Fibroblast of villous mesenchyme (primary cell): ENCODE data around the gene TMEM217. TPM values are rescaled to one million over a fixed set of nuclear protein-coding genes. Genes with fewer than 3 reads are reported as not detected.

ENCODE experiments used
- DNase-seq: peaks from one replicate; pipeline ENCODE4 v3.0.0-alpha.2; 2010; ENCODE audit warnings: low read depth
- H3K4me3 ChIP-seq: 2 replicates; pipeline ENCODE4 v1.5.1; 2011; ENCODE audit warnings: low read depth, mild to moderate bottlenecking, low read length
- CTCF ChIP-seq: IDR thresholded peaks from 2 replicates; pipeline ENCODE4 v1.5.1; 2012; ENCODE audit warnings: low read depth, mild to moderate bottlenecking, low read length; ENCODE audit not compliant: insufficient read depth
- total RNA-seq: library from RNA; depleted of rRNA; stranded (reverse); fragments of >200 nt; gene quantifications from 2 replicates; pipeline ENCODE4 v1.2.3, GENCODE V29; 2012

TMEM217 gene
- total RNA-seq, 1 donor = 3.5 TPM

GRCh38 chr6:37269105-37269504, 11.2 kb upstream of the TMEM217 start:
- no peak for DNase-seq
- no peak for TF ChIP-seq CTCF
- no peak overlapping the region for H3K4me3 ChIP-seq

GRCh38 chr6:37265860-37266259, 7.9 kb upstream of the TMEM217 start:
- H3K4me3 ChIP-seq = no peak overlapping the region
- DNase-seq = no peak
- no peak for TF ChIP-seq CTCF

- no peak for DNase-seq
Observed at GRCh38 chr6:37265001-37265400, 7.1 kb upstream of the TMEM217 start.

GRCh38 chr6:37262446-37263026, 4.6 kb upstream of the TMEM217 start:
- H3K4me3 ChIP-seq = no peak overlapping the region
- no peak for DNase-seq
- no peak for TF ChIP-seq CTCF

More at GRCh38 chr6:37265001-37265400, 7.1 kb upstream of the TMEM217 start:
- H3K4me3 ChIP-seq = no peak overlapping the region
- no peak for TF ChIP-seq CTCF

- TF ChIP-seq CTCF = no peak
- no peak overlapping the region for H3K4me3 ChIP-seq
- no peak for DNase-seq
Observed at GRCh38 chr6:37261198-37261597, 3.3 kb upstream of the TMEM217 start.

GRCh38 chr6:37260444-37260843, 2.5 kb upstream of the TMEM217 start:
- no peak overlapping the region for H3K4me3 ChIP-seq
- no peak for DNase-seq
- TF ChIP-seq CTCF = no peak

GRCh38 chr6:37260040-37260439, 2.1 kb upstream of the TMEM217 start:
- no peak for TF ChIP-seq CTCF
- DNase-seq = no peak
- H3K4me3 ChIP-seq = no peak overlapping the region
